Stomach smooth muscle (tissue), 2 donors: Measurements from ENCODE around the gene ZNF367.

Source experiments
- H3K27ac ChIP-seq: one replicate; pipeline ENCODE4 v1.7.0; 2013; ENCODE audit warnings: mild to moderate bottlenecking, low read length, inconsistent platforms
- H3K27me3 ChIP-seq, 2 donors: one replicate each; pipeline ENCODE4 v1.7.0; 2013; ENCODE audit warnings: low read length in 2 of 2; ENCODE audit not compliant: insufficient read depth in 2 of 2, control insufficient read depth in 1 of 2
- H3K36me3 ChIP-seq, 2 donors: one replicate each; pipeline ENCODE4 v1.7.0; 2013; ENCODE audit warnings: low read length in 2 of 2; ENCODE audit not compliant: control insufficient read depth in 2 of 2, insufficient read depth in 2 of 2
- H3K4me1 ChIP-seq: one replicate; pipeline ENCODE4 v1.7.0; 2013; ENCODE audit warnings: low read length; ENCODE audit not compliant: control insufficient read depth, insufficient read depth
- H3K4me3 ChIP-seq, 2 donors: one replicate each; pipeline ENCODE4 v1.7.0; 2013; ENCODE audit warnings: low read length in 2 of 2
- H3K9ac ChIP-seq, 2 donors: one replicate each; pipeline ENCODE4 v1.7.0; 2013; ENCODE audit warnings: low read length in 2 of 2, mild to moderate bottlenecking in 1 of 2
- H3K9me3 ChIP-seq, 2 donors: one replicate each; pipeline ENCODE4 v1.7.0; 2013; ENCODE audit warnings: low read length in 2 of 2; ENCODE audit not compliant: control insufficient read depth in 2 of 2
- donor health status: healthy.
- donor health status: Pancreatic carcinoma.

The ZNF367 gene

DNA sequence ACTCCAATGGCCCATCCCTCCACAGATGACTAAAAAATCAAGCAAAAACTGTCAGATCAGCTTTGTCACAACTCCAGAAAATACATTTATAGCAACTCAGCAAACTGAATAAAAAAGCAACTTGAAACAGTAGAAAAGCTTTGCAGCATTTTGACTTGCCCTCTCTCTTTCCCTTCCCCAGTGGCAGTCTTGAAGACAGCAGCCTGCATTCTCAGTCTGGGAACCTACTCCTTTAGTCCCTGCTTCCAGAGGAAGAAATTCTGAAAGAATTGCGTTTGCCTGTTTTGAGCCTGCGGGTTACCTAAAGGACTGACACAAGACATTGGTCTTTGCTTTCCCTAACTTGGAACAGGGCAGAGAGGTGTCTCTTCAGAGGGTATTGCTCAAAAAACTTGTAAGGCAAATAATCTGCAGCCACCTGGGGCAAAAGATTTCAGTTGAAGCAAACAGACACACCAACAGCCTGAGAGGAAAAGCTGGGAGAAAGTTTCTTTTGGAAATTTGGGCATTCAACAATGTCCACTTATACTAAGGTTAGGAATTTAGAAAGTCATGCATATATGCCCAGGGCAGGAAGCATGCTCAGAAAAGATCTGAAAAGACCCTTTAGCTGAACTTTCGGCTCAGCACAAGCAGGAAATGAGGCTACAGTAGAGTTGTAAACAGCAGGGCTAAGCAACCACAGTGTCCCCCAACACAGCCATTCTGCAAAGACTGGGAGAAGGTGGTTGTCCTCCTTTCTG lies 19.4 kb downstream of the ZNF367 start:
- Histone ChIP-seq H3K4me3 (no peak overlapping the region), H3K4me1 (no peaks in the 10 kb centered on the region), H3K27me3 (no peaks in the 10 kb centered on the region), H3K9ac (no peak overlapping the region), H3K36me3 (no peaks in the 10 kb centered on the region), H3K27ac (no peak overlapping the region), H3K9me3 (no peaks in the 10 kb centered on the region)

DNA sequence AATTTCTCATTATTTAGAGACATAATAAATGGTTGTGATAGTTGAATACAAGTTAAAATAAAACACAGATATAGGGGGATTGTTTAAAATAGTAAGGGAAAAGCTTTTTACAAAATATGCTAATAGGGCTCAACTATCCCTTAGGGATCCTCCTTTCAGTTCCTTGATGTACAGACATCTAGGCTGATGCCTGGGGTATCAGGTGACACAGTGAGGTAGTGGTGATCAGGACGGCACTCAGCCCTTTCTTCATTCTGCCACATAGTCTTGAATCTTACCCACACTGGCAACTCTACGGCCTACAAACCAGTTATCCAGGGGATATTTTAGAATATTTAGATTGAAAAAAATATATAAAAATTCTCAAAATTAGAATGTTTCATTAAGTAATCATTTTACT lies 22.2 kb downstream of the ZNF367 start:
- H3K4me3 ChIP-seq: no peak overlapping the region
- no peaks in the 10 kb centered on the region for H3K4me1 ChIP-seq
- H3K27ac ChIP-seq: no peak overlapping the region
- H3K9me3 ChIP-seq: no peaks in the 10 kb centered on the region
- H3K36me3 ChIP-seq: no peaks in the 10 kb centered on the region
- H3K27me3 ChIP-seq: no peaks in the 10 kb centered on the region
- H3K9ac ChIP-seq: no peak overlapping the region

DNA sequence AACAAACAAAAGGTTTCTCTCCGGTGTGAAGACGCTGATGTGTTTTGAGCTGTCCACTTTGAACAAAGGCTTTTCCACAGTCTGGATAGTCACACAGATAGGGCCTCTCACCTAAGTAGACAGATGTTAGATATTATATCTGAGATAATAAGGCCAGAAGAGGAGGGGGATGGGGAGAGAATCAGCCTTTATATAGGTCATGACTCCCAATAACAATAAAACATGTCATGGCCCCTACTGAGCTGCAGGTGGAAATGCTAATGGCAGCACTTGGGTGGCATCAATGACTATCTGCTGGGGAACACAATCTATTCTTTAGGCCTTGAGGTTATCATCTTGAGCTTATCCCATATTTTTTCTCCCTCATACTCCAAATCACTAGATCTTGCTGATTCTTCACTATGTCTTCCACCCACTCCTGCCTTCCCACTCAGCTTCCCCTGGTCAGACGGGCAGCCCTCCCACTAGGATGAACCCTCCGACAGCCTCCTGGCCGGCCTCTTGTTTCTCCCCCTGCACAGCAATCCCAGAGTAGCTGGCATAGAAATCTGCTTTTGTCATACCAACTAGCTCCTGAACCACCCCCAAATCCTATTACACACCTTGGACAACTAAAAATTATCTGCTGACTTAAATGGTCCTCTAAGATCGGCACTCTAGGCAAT lies 23.2 kb downstream of the ZNF367 start:
- Histone ChIP-seq H3K9ac (no peak overlapping the region), H3K27ac (no peak overlapping the region), H3K36me3 (no peaks in the 10 kb centered on the region), H3K4me1 (no peaks in the 10 kb centered on the region), H3K9me3 (no peaks in the 10 kb centered on the region), H3K27me3 (no peaks in the 10 kb centered on the region), H3K4me3 (no peak overlapping the region)

DNA sequence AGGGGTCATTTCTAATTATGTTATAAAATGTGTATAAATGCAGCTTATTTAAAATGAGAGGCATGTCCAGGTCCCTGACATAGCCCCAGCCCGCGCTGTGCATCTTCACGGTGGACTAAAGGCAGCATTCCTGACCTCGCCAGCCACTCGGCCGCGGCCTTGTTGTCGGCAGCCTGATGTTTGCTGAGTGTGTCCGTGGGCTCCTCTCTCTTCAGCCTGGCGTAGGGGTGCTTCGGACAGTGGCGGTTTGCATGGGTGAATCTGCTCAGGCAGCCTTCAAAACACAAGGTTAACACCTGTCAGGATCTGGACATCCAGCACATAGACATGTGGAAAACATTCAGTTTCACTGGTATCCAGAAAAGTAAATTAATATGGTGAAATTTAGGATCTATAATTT lies 25.9 kb downstream of the ZNF367 start:
- H3K27me3 ChIP-seq: no peaks in the 10 kb centered on the region
- no peak overlapping the region for H3K27ac ChIP-seq
- H3K9me3 ChIP-seq: no peaks in the 10 kb centered on the region
- H3K9ac ChIP-seq: no peak overlapping the region
- H3K4me3 ChIP-seq: no peak overlapping the region
- H3K36me3 ChIP-seq: no peaks in the 10 kb centered on the region
- H3K4me1 ChIP-seq: no peaks in the 10 kb centered on the region

DNA sequence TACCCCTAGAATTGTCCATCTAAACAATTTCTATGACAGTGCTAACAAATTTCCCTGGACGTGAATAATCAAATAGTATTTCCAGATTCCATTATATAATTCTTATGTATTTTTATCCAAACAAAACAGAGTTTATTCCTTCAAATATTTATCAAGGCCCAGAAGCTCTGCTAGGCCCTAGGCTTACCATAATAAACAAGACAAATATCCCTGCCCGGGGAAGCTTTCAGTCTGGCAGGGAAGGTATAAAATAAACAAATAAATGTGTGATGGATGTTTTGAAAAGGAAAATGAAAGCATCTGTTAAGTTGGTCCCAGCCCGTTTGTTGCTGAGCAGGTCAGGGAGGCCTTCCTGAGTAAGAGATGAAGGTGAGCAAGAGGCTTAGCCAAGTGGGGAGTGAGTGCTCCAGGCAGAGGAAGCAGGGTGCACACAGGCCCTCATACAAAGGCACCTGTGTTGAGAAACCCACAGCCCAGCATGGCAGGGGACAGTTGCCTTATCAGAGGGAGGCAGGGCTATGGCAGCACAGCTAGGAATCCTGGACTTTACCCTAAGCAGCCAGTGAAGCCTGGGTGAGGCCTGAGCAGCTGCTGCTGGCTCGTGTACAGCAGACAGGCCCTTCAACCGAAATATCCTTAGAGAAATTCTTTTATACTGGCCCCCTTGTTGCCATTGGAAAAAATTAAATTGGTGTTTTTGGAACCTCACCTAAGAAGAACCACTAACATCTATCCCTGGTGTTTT lies 27.0 kb downstream of the ZNF367 start:
- Histone ChIP-seq H3K9ac (peak overlapping the region in 1 of 2 donors; percentile 21), H3K27ac (no peak overlapping the region), H3K9me3 (no peaks in the 10 kb centered on the region), H3K4me1 (no peaks in the 10 kb centered on the region), H3K27me3 (no peaks in the 10 kb centered on the region), H3K36me3 (no peaks in the 10 kb centered on the region), H3K4me3 (no peak overlapping the region)

DNA sequence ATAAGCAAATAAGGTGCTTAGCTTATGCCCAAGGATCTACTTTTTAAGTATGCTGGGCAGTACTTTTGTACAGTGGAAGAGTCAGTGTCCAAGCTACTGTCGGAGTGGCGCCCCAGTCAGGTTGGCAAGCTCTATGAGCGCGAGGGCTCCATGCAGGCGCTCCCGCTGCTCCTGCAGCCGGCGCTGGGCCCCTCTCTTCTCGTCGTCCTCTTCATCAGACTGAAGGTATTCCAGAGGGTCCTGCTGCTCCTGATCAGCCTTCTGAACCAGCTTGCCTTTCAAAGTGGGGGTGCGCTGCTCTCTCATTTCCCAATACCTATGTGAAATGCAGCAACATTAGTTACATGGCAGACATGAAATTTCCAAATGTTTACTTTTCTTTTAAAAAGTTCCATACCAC lies 30.0 kb downstream of the ZNF367 start:
- no peaks in the 10 kb centered on the region for H3K9me3 ChIP-seq
- no peaks in the 10 kb centered on the region for H3K27me3 ChIP-seq
- no peak overlapping the region for H3K4me3 ChIP-seq
- no peak overlapping the region for H3K9ac ChIP-seq
- no peaks in the 10 kb centered on the region for H3K4me1 ChIP-seq
- H3K27ac ChIP-seq: no peak overlapping the region
- H3K36me3 ChIP-seq: no peaks in the 10 kb centered on the region

DNA sequence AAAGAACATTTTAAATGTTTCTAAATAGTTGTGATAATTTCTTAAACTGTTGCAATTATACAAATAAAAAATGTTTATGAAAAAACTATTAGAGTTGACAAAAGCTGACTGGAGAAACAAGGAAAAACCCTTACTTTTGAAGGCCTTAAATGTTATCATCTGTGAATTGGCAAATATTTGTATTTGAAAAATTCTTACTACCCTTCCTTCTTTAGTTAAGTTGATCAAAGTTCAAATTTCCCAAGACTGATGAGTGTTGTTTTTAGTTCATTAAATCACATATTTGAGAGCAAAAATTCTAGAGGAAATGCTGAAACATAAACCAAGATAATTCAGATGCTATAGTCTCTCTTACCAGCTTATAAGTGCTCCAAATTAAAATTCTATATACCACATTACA lies 32.0 kb downstream of the ZNF367 start:
- Histone ChIP-seq H3K27me3 (no peaks in the 10 kb centered on the region), H3K27ac (no peak overlapping the region), H3K4me3 (no peak overlapping the region), H3K9me3 (no peaks in the 10 kb centered on the region), H3K9ac (no peak overlapping the region), H3K4me1 (peaks cover 15% of the 10 kb centered on the region), H3K36me3 (no peaks in the 10 kb centered on the region)

DNA sequence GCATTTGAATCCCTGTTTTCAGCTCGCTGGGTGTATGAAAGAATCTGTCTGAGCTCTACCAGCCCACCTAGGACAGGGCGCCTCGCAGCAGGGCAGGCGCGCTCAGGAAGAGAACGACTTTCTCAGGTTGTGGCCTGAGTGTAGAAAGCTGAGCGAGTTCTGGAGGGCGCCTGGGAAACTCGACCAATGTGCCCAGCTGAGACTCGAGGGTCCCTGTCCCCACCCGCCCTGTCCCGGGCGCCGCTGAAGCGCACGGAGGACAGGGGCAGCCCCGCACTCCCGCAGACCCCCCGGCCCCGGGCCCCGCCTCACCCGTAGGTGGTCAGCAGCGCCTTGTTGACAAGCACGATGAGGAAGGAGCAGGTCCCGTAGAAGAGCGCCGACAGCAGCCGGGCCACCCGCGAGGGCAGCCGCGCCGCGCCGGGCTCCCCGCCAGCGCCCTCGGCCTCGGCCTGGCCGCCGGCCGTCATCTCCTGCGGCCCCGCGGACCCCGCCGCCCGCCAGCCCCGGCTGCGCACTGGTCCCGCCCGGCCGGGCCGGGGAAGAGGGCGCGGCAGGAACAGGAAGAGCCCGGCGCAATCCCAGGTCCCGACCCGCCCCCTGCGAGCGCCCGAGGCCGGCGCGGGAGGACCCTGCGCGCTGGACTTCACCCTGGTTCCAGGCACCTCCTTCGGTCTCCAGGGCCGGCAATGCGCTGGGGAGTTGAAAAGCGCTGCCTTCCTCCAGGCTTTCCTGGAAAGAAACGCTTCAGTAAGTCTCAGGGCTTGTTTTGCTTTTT lies 34.8 kb downstream of the ZNF367 start, which contains the start of gene SLC35D2:
Gene SLC35D2, minus strand, starts transcription at position 547 of the 778 bp plus-strand sequence. Its CDS starts 77 bp downstream, at position 470.
- no peaks in the 10 kb centered on the region for H3K9me3 ChIP-seq
- H3K36me3 ChIP-seq: no peaks in the 10 kb centered on the region
- H3K4me3 ChIP-seq: peak within 1 kb of the TSS; percentile 74 to 82
- peaks cover 15% of the 10 kb centered on the region for H3K4me1 ChIP-seq
- H3K27me3 ChIP-seq: no peaks in the 10 kb centered on the region
- peak within 1 kb of the TSS; percentile 69 to 74 for H3K9ac ChIP-seq
- H3K27ac ChIP-seq: peak within 1 kb of the TSS; percentile 64

DNA sequence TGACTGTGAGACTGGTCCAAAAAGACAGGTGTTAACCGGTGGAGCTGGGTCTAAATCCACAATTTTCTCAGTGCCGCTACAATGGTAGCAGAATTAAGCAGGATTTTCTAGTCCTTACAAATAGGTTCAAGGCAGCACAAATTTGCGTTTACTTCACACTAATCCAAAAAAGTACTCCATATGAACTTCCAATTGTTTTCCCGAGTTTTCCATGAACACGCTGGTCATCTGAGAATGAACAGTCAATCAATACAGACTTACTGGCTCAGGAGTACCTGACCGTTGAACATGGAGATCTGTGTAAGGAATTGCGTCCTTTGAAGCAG lies 35.4 kb downstream of the ZNF367 start:
- Histone ChIP-seq H3K9me3 (no peaks in the 10 kb centered on the region), H3K27me3 (no peaks in the 10 kb centered on the region), H3K4me3 (peak overlapping the region; percentile 74 to 82), H3K36me3 (no peaks in the 10 kb centered on the region), H3K9ac (peak overlapping the region; percentile 69 to 74), H3K4me1 (peaks cover 15% of the 10 kb centered on the region), H3K27ac (peak overlapping the region; percentile 64)

DNA sequence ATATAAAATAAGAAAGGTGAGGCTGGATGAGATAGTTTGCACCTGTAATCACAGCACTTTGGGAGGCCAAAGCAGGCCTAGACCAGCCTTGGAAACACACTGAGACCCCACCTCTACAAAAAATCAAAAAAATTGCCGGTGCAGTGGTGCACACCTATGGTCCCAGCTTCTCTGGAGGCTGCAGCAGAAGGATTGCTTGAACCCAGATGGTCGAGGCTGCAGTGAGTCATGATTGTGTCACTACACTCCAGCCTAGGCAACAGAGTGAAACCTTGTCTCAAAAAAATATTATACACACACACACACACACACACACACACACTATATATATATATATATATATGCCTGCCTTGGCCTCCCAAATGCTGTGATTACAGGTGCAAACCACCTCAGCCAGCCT lies 36.0 kb downstream of the ZNF367 start:
- H3K4me3 ChIP-seq: peak overlapping the region in 1 of 2 donors; percentile 82
- H3K4me1 ChIP-seq: peaks cover 21% of the 10 kb centered on the region
- H3K36me3 ChIP-seq: no peaks in the 10 kb centered on the region
- H3K27me3 ChIP-seq: no peaks in the 10 kb centered on the region
- H3K27ac ChIP-seq: no peak overlapping the region
- H3K9me3 ChIP-seq: no peaks in the 10 kb centered on the region
- H3K9ac ChIP-seq: no peak overlapping the region
